Activated naive CD8-positive, alpha-beta T cell treated with anti-CD3 and anti-CD28 coated beads, Interleukin-2, amount 10 ng/mL, durations not matched to agents 7 days and 5 days (primary cell): ENCODE data around the gene FARP2. TPM values are rescaled to one million over a fixed set of nuclear protein-coding genes. Genes with fewer than 3 reads are reported as not detected.
"Not testable (repeated sequence)": the region's sequence is repeated elsewhere in the genome, so short reads cannot be mapped to it uniquely, and the experiment has no call there.

Source experiments
- ATAC-seq: fragments of 150-1000 bp; cut with Tn5 transposase; one replicate; pipeline ENCODE4 v1.10.0; 2021; ENCODE audit warnings: low read depth, moderate library complexity
- POLR2A ChIA-PET: fragments of 350-600 bp; sonication (Branson Sonifier 250); formaldehyde crosslinking; loops from one replicate; lab custom pipeline; 2021; ENCODE audit warnings: antibody characterized with exemption; lab: Charles Lee
- DNase-seq: peaks from one replicate; pipeline ENCODE4 v3.0.0; 2021
- H3K27ac Mint-ChIP-seq: one replicate; pipeline ENCODE4 v1.8.0; 2022; ENCODE audit warnings: mild to moderate bottlenecking, mixed read lengths
- H3K27me3 Mint-ChIP-seq: one replicate; pipeline ENCODE4 v1.8.0; 2022; ENCODE audit warnings: mild to moderate bottlenecking, moderate library complexity, mixed read lengths
- H3K36me3 Mint-ChIP-seq: one replicate; pipeline ENCODE4 v1.8.0; 2021; ENCODE audit warnings: mild to moderate bottlenecking, mixed read lengths
- H3K4me1 Mint-ChIP-seq: one replicate; pipeline ENCODE4 v1.8.0; 2021; ENCODE audit warnings: mixed read lengths
- H3K4me3 Mint-ChIP-seq: one replicate; pipeline ENCODE4 v1.8.0; 2022; ENCODE audit warnings: mild to moderate bottlenecking, moderate library complexity, mixed read lengths
- H3K9me3 Mint-ChIP-seq: one replicate; pipeline ENCODE4 v1.8.0; 2021; ENCODE audit warnings: mixed read lengths
- total RNA-seq, 2 experiments: library from RNA; stranded (reverse); gene quantifications; one replicate each; pipeline ENCODE4 v1.2.3, GENCODE V29; 2021

FARP2 gene
- total RNA-seq, 2 experiments from 2014 or later: 17.7 to 18.3 TPM

DNA sequence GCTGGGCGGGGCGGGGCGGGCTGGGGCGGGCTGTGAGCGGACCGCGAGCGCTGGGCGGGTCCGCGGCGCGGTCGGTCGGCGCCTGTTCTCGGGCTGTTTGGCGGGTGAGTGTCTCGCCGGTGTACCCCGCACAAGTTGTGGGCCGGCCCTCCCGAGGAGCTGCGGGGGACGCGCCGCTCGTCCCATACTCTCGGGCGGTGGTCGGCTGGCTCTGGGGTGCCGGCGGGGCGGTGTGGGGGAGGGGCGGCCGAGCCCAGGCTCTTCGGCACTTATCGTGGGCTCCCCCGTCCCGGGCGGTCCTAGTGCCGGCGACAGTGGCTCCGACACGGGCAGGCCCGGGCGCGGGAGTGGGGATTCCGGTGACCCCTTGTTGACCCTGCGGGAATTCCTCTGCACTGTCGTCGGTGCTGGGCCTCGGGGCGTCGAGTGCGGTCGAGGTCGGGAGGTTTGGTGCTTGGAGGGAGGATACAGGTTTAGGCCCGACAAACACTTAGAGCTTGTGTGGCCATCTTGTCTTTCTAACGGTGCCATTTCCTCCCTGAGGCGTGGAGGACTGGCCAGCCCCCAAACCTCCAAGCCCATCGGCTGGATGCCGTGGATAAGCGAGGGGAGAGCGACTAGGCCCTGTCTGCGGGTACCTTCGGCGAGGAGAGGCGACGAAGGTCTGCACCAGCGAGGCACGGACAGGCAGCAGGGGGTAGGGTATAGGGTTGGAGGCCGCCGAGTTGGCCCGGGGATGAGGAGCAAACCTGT lies 40.0 kb upstream of the FARP2 start, which contains the start of gene SEPTIN2:
SEPTIN2 (plus strand) TSS at position 47 of the 753 bp plus-strand sequence. CDS start 8,308 bp downstream, outside the sequence.
- Mint-ChIP-seq H3K4me1 (peaks cover 52% of the 10 kb centered on the region), H3K27ac (peak within 1 kb of the TSS; percentile 100), H3K27me3 (no peaks in the 10 kb centered on the region), H3K36me3 (peaks cover 24% of the 10 kb centered on the region), H3K9me3 (no peaks in the 10 kb centered on the region), H3K4me3 (peak within 1 kb of the TSS; percentile 100)
- POLR2A ChIA-PET: interaction anchor here (0.6 to 2.2 kb wide), 11 partner anchors 9 to 214 kb away, joined by 3 to 8 read pairs (median 4); partner anchors contain the start of genes MTERF4 and PASK
- DNase-seq (peak; percentile 90), ATAC-seq (peak; percentile 61)

DNA sequence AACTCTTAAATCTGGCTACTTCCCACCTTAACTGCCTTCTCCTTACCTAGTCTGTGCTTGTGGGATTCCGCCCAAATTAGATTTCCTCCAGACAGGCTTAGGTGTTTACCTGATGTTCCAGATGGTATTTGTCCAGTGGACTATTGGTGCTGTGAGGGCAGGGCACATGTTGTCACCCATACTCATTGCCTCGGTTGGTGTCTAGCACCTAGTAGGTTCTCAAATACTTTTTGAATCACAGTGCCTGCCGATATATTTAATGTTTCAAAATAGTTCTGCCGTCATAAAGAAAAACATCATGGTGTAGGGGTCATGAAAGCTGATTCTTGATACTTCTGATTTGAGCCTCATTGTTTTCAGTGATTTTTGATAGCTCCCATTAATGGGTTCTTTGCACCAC lies 39.3 kb upstream of the FARP2 start:
- Mint-ChIP-seq H3K4me3 (peak overlapping the region; percentile 100), H3K9me3 (no peaks in the 10 kb centered on the region), H3K27me3 (no peaks in the 10 kb centered on the region), H3K27ac (peak overlapping the region; percentile 100), H3K36me3 (peaks cover 27% of the 10 kb centered on the region), H3K4me1 (peaks cover 54% of the 10 kb centered on the region)
- POLR2A ChIA-PET: interaction anchor here (0.6 to 2.2 kb wide), 8 partner anchors 8 to 214 kb away, joined by 3 to 8 read pairs (median 3); partner anchors contain the start of gene PASK
- no peak for ATAC-seq
- no peak for DNase-seq

GRCh38 chr2:241317391-241317790 lies 38.7 kb upstream of the FARP2 start:
- Mint-ChIP-seq H3K9me3 (no peaks in the 10 kb centered on the region), H3K27me3 (no peaks in the 10 kb centered on the region), H3K36me3 (peaks cover 29% of the 10 kb centered on the region), H3K4me3 (peak overlapping the region; percentile 100), H3K4me1 (peaks cover 54% of the 10 kb centered on the region), H3K27ac (peak overlapping the region; percentile 100)
- no peak for ATAC-seq
- no peak for DNase-seq
- POLR2A ChIA-PET: interaction anchor here (0.7 kb wide), 1 partner anchor 94 kb away, joined by 3 read pairs; no protein-coding TSS in a partner anchor

DNA sequence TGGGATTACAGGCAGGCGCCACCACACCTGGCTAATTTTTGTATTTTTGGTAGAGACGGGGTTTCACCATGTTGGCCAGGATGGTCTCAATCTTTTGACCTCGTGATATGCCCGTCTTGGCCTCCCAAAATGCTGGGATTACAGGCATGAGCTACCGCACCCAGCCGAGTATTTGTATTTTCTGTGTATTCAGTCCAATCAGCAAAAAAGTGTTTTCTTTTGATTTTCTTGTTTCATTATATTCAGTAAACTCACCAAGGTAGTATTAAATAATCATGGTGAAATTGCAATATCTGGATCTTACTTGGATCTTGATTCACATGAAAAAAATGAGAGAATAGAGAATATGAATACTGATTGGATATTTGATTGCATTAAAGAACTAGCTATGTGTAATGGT lies 37.3 kb upstream of the FARP2 start:
- POLR2A ChIA-PET: interaction anchor here (0.7 kb wide), 1 partner anchor 346 kb away, joined by 3 read pairs; no protein-coding TSS in a partner anchor
- H3K27ac Mint-ChIP-seq, H3K27me3 Mint-ChIP-seq, ATAC-seq, DNase-seq, H3K9me3 Mint-ChIP-seq: not testable (repeated sequence)
- Mint-ChIP-seq H3K4me3 (peak overlapping the region; percentile 100), H3K4me1 (peaks cover 51% of the 10 kb centered on the region), H3K36me3 (peaks cover 29% of the 10 kb centered on the region)

GRCh38 chr2:241320394-241320793 lies 35.7 kb upstream of the FARP2 start:
- no peak for DNase-seq
- POLR2A ChIA-PET: no interaction called here
- no peaks in the 10 kb centered on the region for H3K9me3 Mint-ChIP-seq

DNA sequence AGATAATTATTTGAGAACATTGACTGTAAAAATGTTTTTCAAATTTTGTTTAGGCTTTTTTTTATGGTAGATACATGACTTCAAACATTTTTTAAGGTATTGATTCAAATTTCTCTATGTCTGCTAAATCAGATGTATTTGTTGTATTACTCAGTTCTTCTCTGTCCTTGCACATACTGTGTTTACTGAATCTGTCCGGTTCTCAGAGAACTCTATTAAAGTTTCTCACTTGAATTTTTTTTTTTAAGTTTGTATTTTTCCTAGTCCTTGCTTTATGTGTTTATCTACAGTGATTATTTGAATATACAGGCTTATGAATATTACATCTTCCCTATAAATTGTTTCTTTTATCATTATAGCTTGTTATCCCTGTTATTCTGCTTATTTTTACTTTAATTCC lies 35.1 kb upstream of the FARP2 start:
- no peaks in the 10 kb centered on the region for H3K9me3 Mint-ChIP-seq
- H3K27me3 Mint-ChIP-seq: no peaks in the 10 kb centered on the region
- peaks cover 36% of the 10 kb centered on the region for H3K36me3 Mint-ChIP-seq
- H3K4me1 Mint-ChIP-seq: peaks cover 56% of the 10 kb centered on the region
- H3K27ac Mint-ChIP-seq: no peak overlapping the region
- H3K4me3 Mint-ChIP-seq: peak overlapping the region; percentile 47
- ATAC-seq: no peak
- DNase-seq: no peak
- POLR2A ChIA-PET: no interaction called here

More at GRCh38 chr2:241320394-241320793, 35.7 kb upstream of the FARP2 start:
- H3K27ac Mint-ChIP-seq: no peak overlapping the region
- peak overlapping the region; percentile 23 for H3K4me3 Mint-ChIP-seq
- peaks cover 56% of the 10 kb centered on the region for H3K4me1 Mint-ChIP-seq
- H3K27me3 Mint-ChIP-seq: no peaks in the 10 kb centered on the region
- H3K36me3 Mint-ChIP-seq: peaks cover 34% of the 10 kb centered on the region
- no peak for ATAC-seq

- Mint-ChIP-seq H3K9me3 (no peaks in the 10 kb centered on the region), H3K27ac (peak overlapping the region; percentile 55), H3K4me3 (peak overlapping the region; percentile 24), H3K27me3 (no peaks in the 10 kb centered on the region), H3K36me3 (peaks cover 36% of the 10 kb centered on the region), H3K4me1 (peaks cover 53% of the 10 kb centered on the region)
- POLR2A ChIA-PET: no interaction called here
- ATAC-seq (no peak), DNase-seq (no peak)
These were observed 34.2 kb upstream of the FARP2 start for GRCh38 chr2:241321886-241322285.

DNA sequence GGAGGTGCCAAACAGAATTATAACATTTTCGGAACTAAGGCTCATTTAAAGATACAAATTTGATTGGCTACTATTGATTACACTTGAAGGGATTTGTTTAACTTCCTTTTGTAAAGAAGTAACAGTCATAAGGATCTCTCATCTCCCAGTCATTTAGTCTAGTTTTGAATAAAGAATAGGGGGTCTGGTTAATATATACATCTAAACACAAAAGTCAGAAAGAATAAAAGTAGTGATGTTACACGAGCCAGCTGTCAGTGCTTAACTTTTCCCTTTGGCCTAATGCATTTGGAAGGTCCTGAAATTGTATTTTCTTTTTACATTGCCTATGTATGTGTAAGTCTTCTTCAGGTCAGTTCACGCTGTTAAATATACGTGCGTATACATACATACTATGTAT lies 32.3 kb upstream of the FARP2 start:
- no peaks in the 10 kb centered on the region for H3K27me3 Mint-ChIP-seq
- POLR2A ChIA-PET: interaction anchor here (0.9 kb wide), 1 partner anchor 17 kb away, joined by 4 read pairs; no protein-coding TSS in a partner anchor
- H3K4me1 Mint-ChIP-seq: peaks cover 37% of the 10 kb centered on the region
- no peak overlapping the region for H3K27ac Mint-ChIP-seq
- H3K36me3 Mint-ChIP-seq: peaks cover 37% of the 10 kb centered on the region
- H3K9me3 Mint-ChIP-seq: no peaks in the 10 kb centered on the region
- H3K4me3 Mint-ChIP-seq: no peak overlapping the region
- DNase-seq: no peak
- ATAC-seq: no peak

DNA sequence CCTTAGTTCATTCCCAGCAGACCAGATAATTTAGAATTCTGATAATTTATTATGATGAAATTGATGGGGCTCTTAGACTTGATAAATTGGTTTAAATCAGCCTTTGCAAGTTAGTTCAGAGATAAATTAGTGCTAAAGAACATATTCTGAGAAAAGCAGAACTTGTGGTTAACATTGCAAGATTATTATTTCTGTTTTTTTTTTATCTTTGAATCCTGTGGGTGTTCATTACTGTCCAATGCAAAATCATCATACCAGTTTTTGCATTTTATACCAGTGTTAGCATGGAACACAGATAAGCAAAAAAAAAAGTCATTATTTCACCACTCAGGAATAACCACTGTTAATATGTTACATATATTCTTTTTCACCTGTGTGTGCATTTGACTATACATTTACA lies 31.3 kb upstream of the FARP2 start:
- H3K27me3 Mint-ChIP-seq: no peaks in the 10 kb centered on the region
- DNase-seq (no peak), ATAC-seq (no peak)
- H3K4me3 Mint-ChIP-seq: no peak overlapping the region
- peaks cover 39% of the 10 kb centered on the region for H3K36me3 Mint-ChIP-seq
- H3K4me1 Mint-ChIP-seq: peaks cover 31% of the 10 kb centered on the region
- no peak overlapping the region for H3K27ac Mint-ChIP-seq
- POLR2A ChIA-PET: interaction anchor here (0.9 to 1.5 kb wide), 2 partner anchors 9 to 16 kb away, joined by 4 to 5 read pairs; partner anchors contain the start of genes HDLBP and SEPTIN2
- no peaks in the 10 kb centered on the region for H3K9me3 Mint-ChIP-seq

DNA sequence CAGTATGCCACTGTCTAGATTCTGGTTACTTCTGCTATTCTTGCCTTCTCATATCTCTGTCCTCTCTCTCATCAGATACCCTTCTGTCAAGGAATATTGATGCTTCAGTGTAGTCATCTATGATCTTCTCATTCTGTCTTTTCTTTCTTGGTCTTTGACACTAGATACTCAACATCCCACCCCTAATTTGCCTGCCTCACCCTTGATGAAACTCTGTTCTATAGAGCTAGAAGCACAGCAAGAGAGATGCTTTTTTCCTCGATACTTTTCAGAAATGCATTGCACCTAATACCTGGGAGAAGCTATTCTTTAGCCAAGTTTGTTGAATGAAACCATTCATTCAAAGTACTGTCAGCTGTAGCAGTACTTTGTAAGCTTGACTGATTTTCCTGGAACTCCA lies 30.8 kb upstream of the FARP2 start:
- POLR2A ChIA-PET: interaction anchor here (1.5 kb wide), 1 partner anchor 10 kb away, joined by 5 read pairs; the partner anchor contains the start of genes HDLBP and SEPTIN2
- DNase-seq: no peak
- Mint-ChIP-seq H3K9me3 (no peaks in the 10 kb centered on the region), H3K4me3 (no peak overlapping the region), H3K36me3 (peaks cover 38% of the 10 kb centered on the region), H3K27ac (peak overlapping the region; percentile 5), H3K4me1 (peaks cover 29% of the 10 kb centered on the region), H3K27me3 (no peaks in the 10 kb centered on the region)
- ATAC-seq: no peak

- DNase-seq (no peak), ATAC-seq (no peak)
- Mint-ChIP-seq H3K27me3 (no peaks in the 10 kb centered on the region), H3K36me3 (peaks cover 44% of the 10 kb centered on the region), H3K9me3 (no peaks in the 10 kb centered on the region), H3K4me3 (no peak overlapping the region), H3K27ac (no peak overlapping the region), H3K4me1 (peaks cover 16% of the 10 kb centered on the region)
- POLR2A ChIA-PET: no interaction called here
These were observed 26.1 kb upstream of the FARP2 start for GRCh38 chr2:241329669-241330615.

DNA sequence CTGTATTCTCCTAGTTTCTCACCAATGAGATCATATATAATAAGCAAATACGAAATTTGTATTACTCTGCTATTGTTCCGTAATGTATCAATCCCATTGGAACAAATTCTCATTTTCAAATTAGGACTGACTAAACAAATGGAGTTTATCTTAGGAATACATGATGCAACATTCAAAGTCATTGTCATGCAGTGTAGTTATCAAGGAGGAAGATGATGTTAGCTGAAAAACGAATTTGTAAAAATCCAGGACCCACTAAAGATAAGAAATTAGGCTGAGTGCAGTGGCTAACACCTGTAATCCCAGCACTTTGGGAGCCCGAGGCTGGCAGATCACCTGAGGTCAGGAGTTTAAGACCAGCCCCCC lies 25.5 kb upstream of the FARP2 start:
- Mint-ChIP-seq H3K27me3 (no peaks in the 10 kb centered on the region), H3K4me3 (no peak overlapping the region), H3K36me3 (peaks cover 40% of the 10 kb centered on the region), H3K4me1 (peaks cover 14% of the 10 kb centered on the region), H3K27ac (no peak overlapping the region), H3K9me3 (no peaks in the 10 kb centered on the region)
- DNase-seq (no peak), ATAC-seq (no peak)
- POLR2A ChIA-PET: no interaction called here

DNA sequence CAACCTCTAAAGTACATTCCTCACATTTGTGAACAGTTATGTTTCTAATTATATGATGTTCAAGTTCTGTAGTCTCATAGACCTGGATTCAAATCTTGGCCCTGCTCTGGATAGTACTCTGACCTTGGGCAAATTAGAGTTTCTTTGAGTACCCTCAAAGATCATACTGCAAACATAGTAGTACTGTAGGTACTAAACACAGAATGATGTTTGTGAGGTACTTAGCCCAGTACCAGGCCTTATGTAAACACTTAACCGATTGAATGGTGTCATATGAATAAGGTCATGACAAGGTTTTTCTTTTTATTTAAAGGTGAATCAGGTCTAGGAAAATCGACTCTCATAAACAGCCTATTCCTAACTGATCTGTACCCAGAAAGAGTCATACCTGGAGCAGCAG lies 21.3 kb upstream of the FARP2 start:
- POLR2A ChIA-PET: interaction anchor here (1.1 kb wide), 1 partner anchor 21 kb away, joined by 3 read pairs; no protein-coding TSS in a partner anchor
- Mint-ChIP-seq H3K4me1 (peaks cover 32% of the 10 kb centered on the region), H3K27me3 (no peaks in the 10 kb centered on the region), H3K9me3 (no peaks in the 10 kb centered on the region), H3K36me3 (peaks cover 29% of the 10 kb centered on the region), H3K27ac (no peak overlapping the region), H3K4me3 (no peak overlapping the region)
- DNase-seq: no peak
- no peak for ATAC-seq
